ENCODE data around the gene SCNN1B.

SCNN1B gene

DNA sequence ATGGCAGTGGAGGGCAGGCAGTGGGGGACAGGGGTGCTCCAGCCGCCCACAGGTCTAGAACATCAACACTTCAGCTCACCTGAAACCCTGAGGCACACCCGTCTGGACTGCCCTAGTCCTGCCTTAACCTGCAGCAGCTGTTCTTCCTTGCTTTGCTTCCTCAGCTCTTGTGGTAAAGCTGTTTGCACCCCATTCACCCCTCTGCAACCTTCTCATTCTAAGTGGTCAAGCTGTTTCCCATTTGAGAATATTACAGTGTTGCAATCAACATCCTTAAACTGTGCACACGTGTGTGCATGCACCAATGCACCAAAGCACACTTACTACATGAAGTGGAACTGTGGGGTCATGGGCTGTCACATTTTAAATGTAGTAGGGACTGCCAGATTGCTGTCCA is 32.4 kb downstream of the SCNN1B start:
- peaks cover 5% of the 10 kb centered on the region for H3K9me3 Mint-ChIP-seq
- H3K4me3 Mint-ChIP-seq, result no peak overlapping the region
- H3K27ac Mint-ChIP-seq, result no peak overlapping the region
- DNase-seq, result no peak
- peaks cover 15% of the 10 kb centered on the region for H3K27me3 Mint-ChIP-seq (ENCODE audit: low read depth, poor library complexity)
- TF ChIP-seq, protein P1, sequence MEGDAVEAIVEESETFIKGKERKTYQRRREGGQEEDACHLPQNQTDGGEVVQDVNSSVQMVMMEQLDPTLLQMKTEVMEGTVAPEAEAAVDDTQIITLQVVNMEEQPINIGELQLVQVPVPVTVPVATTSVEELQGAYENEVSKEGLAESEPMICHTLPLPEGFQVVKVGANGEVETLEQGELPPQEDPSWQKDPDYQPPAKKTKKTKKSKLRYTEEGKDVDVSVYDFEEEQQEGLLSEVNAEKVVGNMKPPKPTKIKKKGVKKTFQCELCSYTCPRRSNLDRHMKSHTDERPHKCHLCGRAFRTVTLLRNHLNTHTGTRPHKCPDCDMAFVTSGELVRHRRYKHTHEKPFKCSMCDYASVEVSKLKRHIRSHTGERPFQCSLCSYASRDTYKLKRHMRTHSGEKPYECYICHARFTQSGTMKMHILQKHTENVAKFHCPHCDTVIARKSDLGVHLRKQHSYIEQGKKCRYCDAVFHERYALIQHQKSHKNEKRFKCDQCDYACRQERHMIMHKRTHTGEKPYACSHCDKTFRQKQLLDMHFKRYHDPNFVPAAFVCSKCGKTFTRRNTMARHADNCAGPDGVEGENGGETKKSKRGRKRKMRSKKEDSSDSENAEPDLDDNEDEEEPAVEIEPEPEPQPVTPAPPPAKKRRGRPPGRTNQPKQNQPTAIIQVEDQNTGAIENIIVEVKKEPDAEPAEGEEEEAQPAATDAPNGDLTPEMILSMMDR (IDR thresholded peaks at IDR 0.05), result no peak
- no peaks in the 10 kb centered on the region for H3K4me1 Mint-ChIP-seq
- H3K36me3 Mint-ChIP-seq (ENCODE audit: low read depth), result no peaks in the 10 kb centered on the region

DNA sequence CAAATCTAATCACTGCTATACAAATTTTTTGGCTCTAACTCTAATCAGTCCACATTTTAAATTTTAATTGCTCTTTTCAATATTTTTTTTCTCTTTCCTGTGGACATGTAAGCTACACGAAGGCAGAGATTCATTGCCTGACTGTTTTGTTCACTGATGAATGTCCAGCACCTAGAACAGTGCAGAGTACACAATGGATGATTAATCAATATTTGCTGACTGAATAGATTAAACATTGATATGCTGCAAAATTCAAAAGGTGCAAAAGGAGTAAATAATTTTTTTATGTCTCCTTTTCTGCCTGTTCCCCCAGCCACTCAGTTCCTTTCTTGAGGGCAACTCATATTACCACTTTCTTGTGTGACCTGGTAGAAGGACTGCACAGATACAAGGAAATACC is 32.8 kb downstream of the SCNN1B start:
- Mint-ChIP-seq H3K4me1 (no peaks in the 10 kb centered on the region), H3K36me3 (ENCODE audit: low read depth) (no peaks in the 10 kb centered on the region), H3K27ac (no peak overlapping the region), H3K9me3 (peaks cover 5% of the 10 kb centered on the region), H3K4me3 (no peak overlapping the region), H3K27me3 (ENCODE audit: low read depth, poor library complexity) (peaks cover 15% of the 10 kb centered on the region)
- DNase-seq, result no peak
- TF ChIP-seq, protein P1 (IDR thresholded peaks at IDR 0.05), result no peak

DNA sequence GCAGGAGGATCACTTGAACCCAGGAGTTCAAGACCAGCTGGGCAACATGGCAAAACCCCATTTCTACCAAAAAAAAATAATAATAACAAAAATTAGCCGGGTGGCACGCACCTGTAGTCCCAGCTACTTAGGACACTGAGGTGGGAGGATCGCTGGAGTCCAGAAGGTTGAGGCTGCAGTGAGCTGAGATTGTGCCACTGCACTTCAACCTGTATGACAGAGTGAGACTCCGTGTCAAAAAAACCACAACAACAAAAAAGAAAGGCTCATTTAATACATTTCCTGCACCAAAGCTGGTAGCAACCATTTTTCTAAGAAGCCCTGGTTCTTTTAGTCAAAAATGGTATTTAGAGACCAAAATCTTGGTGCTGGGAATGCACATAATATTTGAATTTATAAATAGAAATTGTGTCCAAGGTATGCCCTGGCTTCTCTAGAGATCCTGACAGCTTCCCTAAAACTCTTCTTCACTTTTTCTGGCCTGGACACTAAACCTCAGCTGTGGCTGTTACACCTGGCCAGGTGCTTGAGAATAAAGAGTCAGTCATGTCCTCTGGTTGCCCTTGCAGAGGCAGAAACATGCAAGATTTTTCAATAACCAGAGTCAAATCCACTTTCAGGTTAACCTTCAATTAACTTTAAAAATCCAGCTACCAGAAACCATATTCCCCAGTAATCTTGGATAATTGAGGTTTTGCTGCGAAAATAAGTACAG is 35.9 kb downstream of the SCNN1B start:
- Mint-ChIP-seq H3K9me3 (peaks cover 5% of the 10 kb centered on the region), H3K4me3 (no peak overlapping the region), H3K36me3 (ENCODE audit: low read depth) (no peaks in the 10 kb centered on the region), H3K27me3 (ENCODE audit: low read depth, poor library complexity) (peaks cover 7% of the 10 kb centered on the region), H3K27ac (no peak overlapping the region), H3K4me1 (no peaks in the 10 kb centered on the region)
- DNase-seq, result no peak
- TF ChIP-seq, protein P1 (IDR thresholded peaks at IDR 0.05), result no peak

DNA sequence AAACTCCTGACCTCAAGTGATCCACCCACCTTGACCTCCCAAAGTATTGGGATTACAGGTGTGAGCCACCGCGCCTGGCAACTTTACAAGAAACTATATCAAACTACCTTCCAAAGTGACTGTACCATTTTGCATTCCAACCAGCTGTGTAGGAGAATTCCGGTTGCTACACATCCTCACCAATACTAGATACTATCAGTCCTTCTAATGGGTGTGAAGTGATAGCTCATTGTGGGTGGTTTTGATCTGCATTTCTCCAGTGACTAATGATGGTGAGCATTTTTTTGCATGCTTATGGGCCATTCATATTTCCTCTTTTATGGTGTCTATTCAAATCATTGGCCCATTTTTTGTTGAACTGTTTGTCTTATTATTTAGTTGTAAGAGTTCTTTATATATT is 37.7 kb downstream of the SCNN1B start:
- H3K27me3 Mint-ChIP-seq (ENCODE audit: low read depth, poor library complexity), result peaks cover 4% of the 10 kb centered on the region
- H3K27ac Mint-ChIP-seq, result no peak overlapping the region
- no peak for DNase-seq
- no peak overlapping the region for H3K4me3 Mint-ChIP-seq
- H3K4me1 Mint-ChIP-seq, result no peaks in the 10 kb centered on the region
- TF ChIP-seq, protein P1 (IDR thresholded peaks at IDR 0.05), result no peak
- H3K36me3 Mint-ChIP-seq (ENCODE audit: low read depth), result no peaks in the 10 kb centered on the region
- peaks cover 5% of the 10 kb centered on the region for H3K9me3 Mint-ChIP-seq

DNA sequence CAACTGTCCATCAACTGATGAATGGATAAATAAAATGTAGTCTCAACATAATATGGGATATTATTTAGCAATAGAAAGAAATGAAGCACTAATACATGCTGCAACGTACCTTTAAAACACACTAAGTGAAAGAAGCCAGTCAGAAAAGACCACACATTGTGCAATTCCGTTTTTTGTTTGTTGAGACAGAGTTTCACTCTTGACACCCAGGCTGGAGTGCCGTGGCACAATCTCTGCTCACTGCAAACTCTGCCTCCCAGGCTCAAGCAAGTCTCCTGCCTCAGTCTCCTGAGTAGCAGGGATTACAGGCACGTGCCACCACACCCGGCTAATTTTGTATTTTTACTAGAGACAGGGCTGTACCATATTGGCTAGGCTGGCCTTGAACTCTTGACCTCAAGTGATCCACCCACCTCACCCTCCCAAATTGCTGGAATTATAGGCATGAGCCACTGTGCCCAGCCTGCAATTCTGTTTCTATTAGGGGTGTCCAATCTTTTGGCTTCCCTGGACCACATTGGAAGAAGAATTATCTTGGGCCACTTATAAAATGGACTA is 40.1 kb downstream of the SCNN1B start:
- Mint-ChIP-seq H3K36me3 (ENCODE audit: low read depth) (no peaks in the 10 kb centered on the region), H3K27ac (no peak overlapping the region), H3K27me3 (ENCODE audit: low read depth, poor library complexity) (peaks cover 12% of the 10 kb centered on the region), H3K9me3 (peaks cover 5% of the 10 kb centered on the region), H3K4me1 (no peaks in the 10 kb centered on the region), H3K4me3 (no peak overlapping the region)
- DNase-seq, result no peak
- TF ChIP-seq, protein P1 (IDR thresholded peaks at IDR 0.05), result no peak
